Femur (tissue), 1 donor: Measurements from ENCODE around the gene TMEM131L.
"Not testable (repeated sequence)": the region's sequence is repeated elsewhere in the genome, so short reads cannot be mapped to it uniquely, and the experiment has no call there.

Experiments used
- DNase-seq: peaks from one replicate; pipeline ENCODE4 v3.0.0-alpha.2; 2017

Gene TMEM131L

DNA sequence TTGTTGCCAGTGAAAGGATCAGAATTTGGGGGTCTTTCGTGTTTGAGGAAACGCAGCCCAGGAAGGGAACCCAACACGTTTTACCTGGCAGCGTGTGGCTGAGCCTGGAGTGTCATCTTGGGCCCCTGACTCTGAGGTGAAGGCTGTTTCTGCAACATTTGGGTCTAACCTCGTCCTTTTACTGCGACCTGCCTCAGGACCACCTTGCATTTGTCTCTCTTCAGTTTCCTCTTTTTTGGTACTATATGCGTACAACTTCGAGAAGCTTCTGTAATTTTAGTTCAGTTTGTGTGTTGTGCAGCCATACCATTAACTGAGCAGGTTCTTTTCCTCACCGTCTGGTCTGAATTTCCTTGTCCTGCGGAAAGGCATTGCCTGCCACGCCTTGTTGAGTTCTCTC, 61.5 kb downstream of the TMEM131L start:
- no peak for DNase-seq

DNA sequence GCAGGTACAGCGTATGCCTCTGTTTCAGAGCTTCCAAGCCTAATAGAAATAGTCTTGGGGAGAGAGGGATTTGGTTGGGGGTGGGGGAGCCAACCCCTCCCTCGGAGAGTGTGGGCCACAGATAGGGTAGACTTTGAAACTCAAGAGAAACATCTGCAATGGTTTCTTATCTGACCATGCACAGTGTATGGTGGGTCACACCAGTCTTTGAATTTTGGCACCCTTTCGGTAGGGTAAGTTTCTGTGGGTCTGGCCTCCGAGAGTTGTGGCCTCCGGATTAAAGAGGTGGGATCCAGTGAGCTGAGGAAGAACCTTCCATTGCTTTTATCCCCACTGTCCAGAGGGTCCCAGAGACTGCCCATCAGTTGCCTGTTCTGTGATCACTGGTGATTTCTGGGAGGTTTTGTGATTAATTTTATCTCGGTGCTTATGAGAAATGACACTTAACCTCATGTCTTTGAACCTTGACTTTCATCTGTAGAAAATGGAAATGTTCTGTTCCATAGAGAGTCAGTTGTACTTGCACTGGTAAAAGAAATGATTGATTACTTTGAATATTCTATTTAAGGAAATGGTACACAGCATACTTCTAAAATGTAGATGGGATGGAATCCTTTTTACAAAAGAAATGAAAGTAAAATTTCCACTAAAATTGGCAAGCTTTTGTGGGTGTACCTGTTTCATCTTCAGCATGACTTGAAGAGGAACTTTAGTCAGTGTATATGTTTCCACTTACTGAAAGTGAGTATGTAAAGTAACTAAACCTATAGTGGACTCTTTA, 62.7 kb downstream of the TMEM131L start:
- DNase-seq, result no peak

DNA sequence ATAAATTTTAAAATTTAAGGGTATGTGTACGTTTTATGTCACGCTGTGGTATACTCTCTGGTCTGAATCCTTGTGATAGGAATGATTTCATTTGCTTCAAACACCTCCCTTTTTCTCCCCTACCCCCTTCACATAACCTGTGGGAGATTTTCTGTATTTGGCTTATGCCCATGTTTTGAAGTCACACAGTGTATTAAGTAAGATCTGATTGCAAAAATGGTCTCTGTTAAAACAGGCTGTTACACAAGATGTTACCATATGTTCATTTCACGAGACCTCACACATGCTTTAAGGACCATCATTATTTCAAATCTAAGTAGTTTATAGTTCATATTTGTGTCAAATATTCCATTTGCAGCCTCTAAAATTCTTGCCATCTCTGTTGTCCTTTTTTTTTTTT, 63.5 kb downstream of the TMEM131L start:
- no peak for DNase-seq

DNA sequence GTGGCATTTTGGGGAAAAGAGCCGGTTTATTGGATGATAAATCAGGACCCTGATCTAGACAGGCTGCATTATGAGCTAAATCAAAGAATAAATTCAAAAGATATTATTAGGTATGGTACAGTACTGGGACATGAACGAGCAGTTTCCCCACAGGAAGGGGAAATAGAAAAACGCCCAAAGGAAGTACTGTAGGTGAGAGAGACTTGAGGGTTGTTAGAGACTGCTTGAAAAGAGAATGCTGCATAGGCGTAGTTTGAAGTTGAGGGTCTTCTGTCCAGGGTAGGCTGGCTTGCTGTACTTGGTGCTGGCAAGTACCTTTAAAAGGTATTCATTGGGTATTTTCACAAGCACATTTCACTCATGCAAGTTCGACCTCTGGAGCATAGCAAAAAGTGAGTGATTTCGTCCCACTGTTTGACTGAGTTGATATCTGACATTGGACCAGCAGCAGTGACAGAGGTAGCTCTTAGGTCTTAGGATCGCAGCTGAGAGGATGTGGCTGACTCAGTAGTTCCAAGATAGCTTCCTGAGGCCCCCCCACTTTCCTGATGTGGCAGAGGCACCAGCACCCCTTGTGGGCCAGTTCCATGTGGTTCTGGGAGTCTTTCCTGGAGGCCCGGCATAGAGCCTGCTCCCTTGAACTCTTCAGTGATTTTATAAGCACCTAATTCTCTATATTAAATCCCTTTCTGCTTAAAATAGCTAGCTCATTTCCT, 64.3 kb downstream of the TMEM131L start:
- DNase-seq, result no peak

DNA sequence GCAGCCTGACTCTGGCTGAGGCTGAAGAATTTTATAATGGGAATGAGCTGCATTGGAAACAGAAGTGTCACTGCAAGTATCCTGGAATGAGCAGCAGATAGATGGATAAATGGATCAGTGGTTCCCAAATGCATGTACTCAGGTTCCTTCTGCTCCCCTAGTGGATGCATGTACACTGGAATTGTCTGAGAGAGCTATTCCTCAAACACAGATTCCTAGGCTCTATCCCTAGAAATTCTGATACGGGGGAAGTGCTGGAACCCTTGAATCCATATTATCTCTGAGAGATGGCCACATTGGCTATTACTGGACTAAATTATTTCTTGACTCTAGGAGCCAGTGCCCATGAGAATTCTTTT, 64.8 kb downstream of the TMEM131L start:
- DNase-seq, result no peak

DNA sequence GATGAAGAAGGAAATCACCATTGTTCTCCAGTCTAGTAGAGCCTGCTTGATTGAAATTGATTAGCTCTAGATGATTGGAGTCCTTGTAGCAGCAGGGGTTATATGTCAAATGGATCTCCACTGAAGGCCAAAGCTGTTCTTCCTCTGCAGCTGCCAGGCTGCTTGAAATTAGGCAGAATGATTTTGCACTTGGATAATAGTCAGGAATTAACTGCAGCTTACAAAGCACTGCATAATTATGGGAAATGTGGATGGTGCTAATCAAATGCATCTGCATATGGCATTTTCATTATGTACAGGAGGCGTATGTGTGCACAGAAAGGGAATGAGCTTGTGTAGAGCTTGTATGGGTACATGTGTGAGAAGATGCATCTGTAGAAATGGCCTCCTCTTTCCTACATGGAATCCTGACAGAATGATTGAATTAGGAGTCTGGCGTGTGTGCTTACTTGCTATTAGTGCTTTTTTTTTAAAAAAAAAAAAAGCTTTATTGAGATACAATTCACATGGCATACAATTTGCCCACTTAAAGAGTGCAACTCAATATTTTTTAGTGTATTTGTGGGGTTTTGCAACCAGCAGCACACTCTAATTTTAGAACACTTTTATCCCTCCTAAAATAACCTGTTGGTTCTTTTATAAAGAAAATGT, 65.9 kb downstream of the TMEM131L start:
- DNase-seq, result no peak

DNA sequence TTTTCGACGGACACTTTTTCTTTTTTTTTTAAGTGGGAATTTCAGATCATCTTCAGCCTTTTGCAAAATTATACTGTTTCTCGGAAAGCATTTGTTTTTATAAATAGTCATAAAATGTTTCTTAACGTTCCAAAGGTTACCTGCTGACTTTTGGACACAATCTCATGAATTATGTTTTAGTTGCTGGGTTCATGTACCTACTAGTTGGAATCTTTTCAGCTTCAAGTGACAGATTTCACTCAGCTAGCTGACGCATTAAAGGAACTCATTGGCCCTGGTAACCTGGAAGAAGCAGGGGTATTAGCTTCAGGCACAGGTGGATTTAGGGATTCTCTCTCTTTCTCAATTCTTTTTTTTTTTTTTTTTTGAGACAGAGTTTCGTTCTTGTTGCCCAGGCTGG, 66.5 kb downstream of the TMEM131L start:
- no peak for DNase-seq

DNA sequence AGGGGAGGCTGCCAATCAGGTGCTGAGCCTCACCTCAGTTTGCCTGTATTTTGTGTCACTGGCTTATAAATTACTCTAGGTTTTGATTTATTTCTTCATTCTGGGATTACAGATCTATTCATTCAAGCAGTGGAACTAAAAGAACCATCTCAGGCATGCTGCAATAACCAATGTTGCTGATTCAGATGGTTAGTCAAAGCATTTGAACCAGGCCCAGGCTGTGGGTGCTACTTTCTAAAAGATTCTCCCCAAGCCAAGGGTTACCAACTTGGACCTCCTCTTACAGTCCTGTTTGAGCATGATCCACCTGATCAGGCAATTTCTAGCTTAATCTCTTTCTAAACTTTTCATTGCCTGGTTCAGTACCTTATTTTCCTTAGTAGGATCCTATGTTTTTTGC, 67.2 kb downstream of the TMEM131L start:
- no peak for DNase-seq

DNA sequence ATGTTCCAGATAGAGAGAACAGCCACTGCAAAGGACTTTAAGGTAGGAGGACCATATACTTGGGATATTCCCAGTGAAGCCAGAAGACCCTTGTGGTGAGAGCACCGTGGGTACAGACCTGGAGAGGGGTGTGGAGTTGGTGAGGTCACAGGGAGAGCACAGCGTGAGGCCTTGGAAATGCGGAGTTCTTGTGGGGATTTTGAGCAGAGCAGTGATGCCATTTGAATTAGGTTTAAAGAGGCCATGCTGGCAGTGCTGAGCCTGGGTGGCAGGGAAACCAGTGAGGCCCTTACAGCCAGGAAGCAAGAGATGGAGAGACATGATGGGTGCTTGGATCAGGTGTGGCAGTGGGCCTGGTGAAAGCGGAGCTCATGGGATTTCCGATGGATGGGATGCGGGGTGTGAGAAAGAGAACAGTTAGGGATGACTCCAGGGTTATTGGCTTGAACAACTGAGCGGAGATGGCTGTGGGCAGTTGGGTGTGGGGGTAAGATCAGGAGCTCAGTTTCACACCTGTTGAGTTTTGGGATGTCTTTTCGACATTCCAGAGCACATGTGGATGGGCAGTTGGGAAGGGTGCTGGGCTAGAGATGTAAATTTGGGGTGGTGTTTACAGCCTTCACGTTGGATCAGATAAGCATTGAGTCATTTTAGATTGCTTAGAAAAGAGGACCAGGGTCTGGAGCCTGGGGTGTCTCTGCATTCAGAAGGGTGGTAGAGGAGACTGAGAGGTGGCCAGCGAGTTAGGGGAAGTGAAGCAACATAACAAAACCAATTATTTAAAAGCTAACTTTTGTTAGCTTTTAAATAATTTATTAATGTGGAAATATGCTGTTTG, 68.9 kb downstream of the TMEM131L start:
- DNase-seq, result no peak

DNA sequence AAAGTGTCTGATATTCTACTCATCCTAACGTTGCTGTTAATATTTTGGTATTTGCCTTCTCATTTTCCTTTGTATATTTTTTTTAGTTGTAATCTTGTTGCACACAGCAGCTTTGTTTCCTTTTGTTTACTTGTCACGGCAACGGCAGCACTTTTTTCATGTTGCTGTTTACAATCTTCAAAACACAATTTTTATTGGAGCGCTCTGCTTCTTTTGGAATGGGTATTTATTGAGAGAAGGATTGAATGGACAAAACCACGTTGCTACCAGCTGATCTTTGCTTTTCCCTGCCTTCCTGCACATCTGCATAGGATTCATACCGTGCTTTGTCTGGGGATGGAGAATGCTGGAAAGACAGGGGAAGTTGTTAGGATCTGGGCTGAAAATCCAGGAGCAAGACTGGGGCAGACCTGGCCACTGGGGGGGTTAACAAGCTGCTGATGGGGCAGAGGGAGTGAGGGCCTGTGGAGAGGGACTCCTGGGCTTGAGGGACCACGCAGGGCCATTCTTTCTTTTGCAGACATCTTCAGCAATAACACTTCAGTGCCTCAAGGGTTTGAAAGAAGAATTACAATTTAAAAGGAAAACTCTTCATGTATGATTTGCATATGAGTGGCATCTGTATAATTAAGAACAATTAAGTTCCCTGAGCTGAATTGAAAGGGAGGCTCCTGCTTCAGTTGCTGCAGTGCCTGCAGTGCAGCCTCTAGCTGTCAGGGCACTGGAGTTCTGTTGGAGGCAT, 69.8 kb downstream of the TMEM131L start:
- no peak for DNase-seq

DNA sequence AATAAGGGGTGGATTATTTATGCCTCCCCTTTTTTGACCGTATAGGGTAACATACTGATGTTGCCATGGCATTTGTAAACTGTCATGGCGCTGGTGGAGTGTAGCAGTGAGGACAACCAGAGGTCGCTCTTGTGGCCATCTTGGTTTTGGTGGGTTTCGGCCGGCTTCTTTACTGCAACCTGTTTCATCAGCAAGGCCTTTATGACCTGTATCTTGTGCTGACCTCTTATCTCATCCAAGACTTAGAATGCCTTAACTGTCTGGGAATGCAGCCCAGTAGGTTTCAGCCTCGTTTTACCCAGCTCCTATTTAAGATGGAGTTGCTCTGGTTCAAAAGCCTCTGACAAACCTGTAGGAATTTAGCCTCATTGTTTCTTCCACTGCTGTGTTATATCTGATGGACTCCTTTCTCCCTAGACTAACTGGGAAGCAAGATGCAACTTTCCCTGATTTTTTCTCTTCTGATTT, 71.4 kb downstream of the TMEM131L start:
- no peak for DNase-seq

DNA sequence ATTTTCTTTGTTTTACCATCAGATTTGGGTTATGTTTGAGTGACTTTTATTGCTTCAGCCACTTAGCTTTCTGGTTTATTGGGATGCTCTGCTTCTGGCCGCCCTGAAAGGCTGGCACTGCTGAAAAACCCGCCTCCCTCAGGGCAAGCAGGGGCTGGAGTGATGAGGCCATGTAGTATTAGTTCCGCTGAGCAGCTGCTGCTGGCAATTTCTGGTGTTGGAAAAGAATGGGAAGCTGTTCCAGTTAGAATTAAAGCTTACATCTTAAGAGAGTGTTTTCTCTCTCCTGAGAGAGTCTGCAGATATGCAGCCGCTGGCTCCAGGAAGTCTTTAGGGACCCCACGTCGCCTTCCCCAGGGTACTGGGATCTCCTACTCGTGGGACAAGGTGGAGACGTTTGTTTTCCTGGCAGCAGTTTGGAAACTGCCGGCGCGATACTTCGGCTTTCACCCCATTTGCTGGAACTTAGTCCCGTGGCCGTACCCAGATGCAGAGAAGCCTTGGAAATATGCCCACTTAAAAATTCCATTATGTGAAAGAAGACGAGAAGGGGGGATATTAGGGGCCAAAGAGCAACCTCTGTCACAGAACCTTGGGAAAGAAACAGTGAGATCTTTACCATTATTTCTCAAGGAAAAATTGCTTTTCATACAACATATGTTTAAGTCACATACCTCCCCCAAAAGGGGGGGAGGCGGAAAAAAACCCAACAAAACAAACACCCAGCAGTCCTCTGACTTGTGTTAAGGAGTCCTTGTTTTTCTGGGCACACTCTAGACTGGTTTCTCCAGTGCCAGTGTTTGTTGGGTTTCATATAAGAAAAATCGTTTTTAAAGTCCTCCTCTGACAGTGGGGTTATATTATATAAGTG, 72.6 kb downstream of the TMEM131L start:
- peak; percentile 78 for DNase-seq

DNA sequence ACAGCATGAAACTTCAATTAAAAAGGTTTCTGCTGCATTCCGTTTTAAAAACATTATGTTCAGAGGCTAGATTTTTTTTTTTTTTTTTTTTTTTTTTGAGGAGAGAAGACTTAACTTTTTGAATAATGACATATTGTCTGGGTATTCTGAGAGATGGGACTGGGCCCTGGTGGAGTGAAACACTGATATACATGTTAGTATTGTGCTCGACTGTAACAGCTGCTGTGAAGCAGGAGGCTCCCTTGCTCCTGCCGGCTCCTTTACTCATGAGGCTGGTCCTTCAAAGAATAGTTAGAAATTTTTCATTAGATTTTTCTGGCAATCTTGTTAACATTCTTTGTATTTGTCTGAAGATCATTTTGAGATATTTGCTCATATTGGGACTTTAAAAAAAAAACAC, 73.3 kb downstream of the TMEM131L start:
- DNase-seq, result no peak

DNA sequence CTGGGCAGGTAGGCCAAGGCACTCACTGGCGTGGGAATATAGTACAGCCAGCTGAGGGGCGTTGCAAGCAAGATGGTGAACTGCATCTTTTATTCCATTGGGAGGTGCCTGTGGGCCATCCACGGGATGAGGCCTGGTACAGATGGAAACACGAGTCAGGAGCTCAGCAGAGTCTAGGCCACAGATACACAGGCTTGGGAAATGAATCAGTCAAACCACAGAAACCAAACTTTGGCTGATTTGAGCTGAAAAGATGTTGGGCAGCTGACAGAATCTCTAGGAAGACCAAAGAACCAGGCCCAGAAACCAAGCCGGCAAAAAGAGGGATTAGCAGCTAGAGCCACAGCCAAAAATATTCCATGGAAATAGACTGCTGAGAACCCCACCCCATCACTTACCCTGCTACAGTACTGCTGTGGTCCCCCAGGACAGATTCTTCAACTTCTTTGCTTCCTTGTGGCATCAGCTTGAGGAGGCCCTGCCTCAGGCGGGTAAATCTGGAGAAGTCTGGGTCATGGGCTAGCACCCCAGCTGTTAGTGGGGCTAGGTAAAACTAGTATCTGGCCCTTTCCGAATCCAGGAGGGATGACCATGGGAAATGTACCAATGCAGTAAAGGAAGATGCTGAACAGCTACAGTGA, 75.4 kb downstream of the TMEM131L start:
- DNase-seq, result peak; percentile 41

DNA sequence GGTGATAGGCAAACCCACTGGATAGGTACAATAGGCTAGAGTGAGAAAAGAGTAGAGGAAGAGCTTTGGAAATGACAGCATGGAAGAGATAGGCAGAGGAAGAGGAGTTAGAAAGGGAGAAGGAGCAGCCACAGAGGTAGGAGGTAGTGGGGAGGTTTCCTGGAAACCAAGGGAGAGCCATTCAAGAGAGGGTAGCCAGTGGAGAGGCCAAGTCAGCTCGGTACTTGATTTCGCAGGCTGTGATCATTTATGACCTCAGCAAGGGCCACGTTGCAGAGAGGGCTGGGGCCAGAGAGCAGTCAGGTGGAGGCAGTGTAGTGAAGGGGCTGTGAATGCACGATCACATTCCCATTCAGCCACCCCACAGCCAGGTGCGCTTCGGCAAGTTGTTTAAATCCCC, 76.0 kb downstream of the TMEM131L start:
- no peak for DNase-seq

DNA sequence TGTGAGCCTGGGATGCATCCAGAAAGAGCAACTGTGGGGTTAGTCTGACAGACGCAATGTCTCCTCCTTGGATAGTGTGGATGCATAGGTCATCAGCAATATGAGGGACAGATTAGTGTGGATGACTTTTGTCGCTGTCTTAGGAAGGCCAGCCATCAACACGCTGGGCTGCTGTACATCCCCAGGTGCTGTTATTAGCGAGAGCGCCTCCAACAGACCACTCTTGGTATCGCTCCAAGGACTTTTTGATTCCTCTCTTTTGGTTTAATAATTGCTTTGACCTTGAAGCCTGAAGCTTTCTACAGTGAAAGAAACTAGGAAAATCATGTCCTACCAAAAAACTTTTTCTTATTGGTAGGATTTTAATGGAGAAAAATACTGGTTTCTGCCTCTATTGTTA, 76.7 kb downstream of the TMEM131L start:
- DNase-seq, result no peak

DNA sequence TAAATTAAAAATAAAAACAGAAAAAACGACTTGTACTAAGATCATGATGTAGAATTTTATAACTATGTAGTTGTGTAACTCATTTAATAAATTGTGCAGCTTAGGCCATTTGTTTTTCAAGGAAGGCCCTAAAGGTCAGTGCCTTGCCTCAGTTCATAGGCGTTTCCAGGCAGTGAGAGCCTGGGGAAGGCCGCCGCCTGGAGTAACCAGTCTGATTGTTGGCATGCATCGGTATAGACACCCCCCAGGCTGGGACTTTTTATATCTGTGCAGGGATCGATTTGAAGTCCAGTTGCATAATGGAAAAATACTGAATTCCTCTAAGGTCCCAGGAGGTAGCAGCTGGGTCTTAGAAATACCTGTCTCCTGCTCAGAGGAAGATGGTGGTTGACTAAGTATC, 77.2 kb downstream of the TMEM131L start:
- DNase-seq, result no peak

DNA sequence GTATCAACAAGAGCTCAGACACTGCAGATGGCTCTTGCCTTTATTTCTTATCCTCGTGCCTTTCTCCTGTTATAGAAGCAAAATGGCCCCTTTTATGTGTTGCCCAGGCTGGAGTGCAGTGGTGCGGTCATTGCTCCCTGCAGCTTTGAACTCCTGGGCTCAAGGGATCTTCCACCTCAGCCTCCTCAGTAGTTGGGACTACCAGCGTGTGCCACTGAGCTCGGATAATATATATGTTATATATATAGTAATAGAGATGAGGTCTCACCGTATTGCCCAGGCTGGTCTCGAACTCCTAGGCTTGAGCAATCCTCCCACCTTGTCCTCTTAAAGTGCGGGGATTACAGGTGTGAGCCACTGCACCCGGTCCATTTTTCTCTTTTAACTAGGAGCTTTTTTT, 79.7 kb downstream of the TMEM131L start:
- DNase-seq, result no peak

DNA sequence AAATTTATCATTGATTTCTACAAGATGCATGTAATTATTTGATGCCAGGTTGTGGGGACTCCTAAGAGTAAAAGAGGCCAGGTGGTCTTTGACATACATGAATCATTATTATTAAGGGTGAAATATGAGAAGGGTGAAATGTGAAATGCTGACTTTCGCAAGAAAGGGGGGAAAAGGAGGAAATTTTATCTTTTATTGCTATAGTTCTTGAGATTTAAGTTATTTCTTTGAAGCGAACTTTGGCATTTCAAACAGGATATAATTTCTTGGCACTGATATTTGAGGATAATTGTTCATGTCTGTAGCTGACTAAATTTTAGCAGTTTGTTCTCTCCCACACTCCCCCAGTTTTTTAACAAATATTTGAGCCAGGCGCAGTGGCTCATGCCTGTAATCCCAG, 80.1 kb downstream of the TMEM131L start:
- DNase-seq, result no peak

DNA sequence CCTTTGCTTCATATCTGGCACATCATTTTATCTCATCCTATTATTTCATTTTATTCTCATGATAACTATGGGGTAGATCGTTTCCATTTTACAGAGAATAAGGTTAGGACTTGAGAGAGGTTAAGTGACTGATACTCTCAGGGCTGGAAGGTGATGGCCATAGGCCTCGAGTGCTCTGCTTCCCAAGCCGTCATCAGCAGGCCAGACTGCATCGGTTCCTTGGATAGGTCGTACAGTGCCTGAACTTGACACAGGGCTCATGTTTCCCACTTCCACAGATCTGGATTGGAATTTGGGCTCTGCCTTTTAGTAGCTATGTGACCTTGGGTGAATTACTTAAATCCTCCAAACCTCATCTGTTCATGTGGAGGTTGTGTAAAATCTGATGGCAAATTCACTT, 81.4 kb downstream of the TMEM131L start:
- no peak for DNase-seq

DNA sequence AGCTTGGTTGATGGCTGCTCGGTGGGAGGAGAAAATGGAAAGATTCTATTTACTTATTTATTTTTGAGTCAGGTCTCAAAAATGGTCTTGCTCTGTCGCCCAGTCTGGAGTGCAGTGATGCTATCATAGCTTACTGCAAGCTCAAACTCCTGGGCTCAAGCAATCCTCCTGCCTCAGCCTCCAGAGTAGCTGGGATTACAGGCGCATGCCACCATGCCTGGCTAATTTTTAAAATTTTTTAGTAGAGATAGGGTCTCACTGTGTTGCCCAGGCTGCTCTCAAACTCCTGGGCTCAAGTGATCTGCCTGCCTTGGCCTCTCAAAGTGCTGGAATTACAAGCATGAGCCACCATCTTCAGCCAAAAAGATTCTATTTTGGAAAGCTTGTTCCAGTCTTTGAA, 82.7 kb downstream of the TMEM131L start:
- DNase-seq, result not testable (repeated sequence)
